Body of pancreas (tissue), 4 donors: ENCODE results near the gene PRKG1. TPM values are rescaled to one million over a fixed set of nuclear protein-coding genes. Genes with fewer than 3 reads are reported as not detected.

ENCODE experiments used
- ATAC-seq: fragments of 150-250 bp; one replicate; pipeline ENCODE4 v1.9.1; 2016
- DNase-seq, 4 donors: peaks; one replicate each; pipeline ENCODE4 v3.0.0-alpha.2; 2019
- H3K27ac ChIP-seq, 4 donors: fragments of 200-600 bp; sonication (generic); 1 replicate in 3 of 4; 2 replicates in 1 of 4; pipeline versions ENCODE4 v1.5.1 to v1.6.1; 2016 to 2019; ENCODE audit warnings: mild to moderate bottlenecking in 1 of 4, mixed read lengths in 1 of 4, moderate library complexity in 1 of 4
- H3K27me3 ChIP-seq, 2 donors: fragments of 200-600 bp; sonication (generic); one replicate each; pipeline ENCODE4 v1.6.0; 2016; ENCODE audit warnings: mild to moderate bottlenecking in 1 of 2
- H3K36me3 ChIP-seq, 2 donors: fragments of 200-600 bp; sonication (generic); replicated peaks in 1 of 2; 2 replicates each; pipeline ENCODE4 v1.5.1; 2016; ENCODE audit warnings: low read depth in 2 of 2; ENCODE audit not compliant: insufficient read depth in 1 of 2
- H3K4me1 ChIP-seq: fragments of 200-600 bp; sonication (generic); one replicate; pipeline ENCODE4 v1.6.0; 2016
- H3K4me3 ChIP-seq, 2 donors: fragments of 200-600 bp; sonication (generic); 1 replicate in 1 of 2; 2 replicates in 1 of 2; pipeline ENCODE4 v1.5.1; 2016 to 2019
- H3K9me3 ChIP-seq, 3 donors: fragments of 200-600 bp; sonication (generic); 1 replicate in 2 of 3; 2 replicates in 1 of 3; pipeline ENCODE4 v1.5.1; 2016
- POLR2A ChIP-seq, 3 donors: fragments of 450-650 bp; IDR thresholded peaks; one replicate each; pipeline ENCODE4 v1.6.1; 2016; ENCODE audit warnings: antibody characterized with exemption in 3 of 3, mild to moderate bottlenecking in 2 of 3
- WGBS, 2 donors: methylation state at CpG; one replicate each; pipeline ENCODE4 v1.1.5; 2017; 5-methylcytosine and 5-hydroxymethylcytosine counted together
- intact Hi-C: fragments of 100-400 bp; cut with DNase I; formaldehyde crosslinking; loops from one replicate; pipeline ENCODE4 v1.15.1; 2023
- total RNA-seq, 2 donors: library from RNA; depleted of rRNA; stranded (reverse); fragments of >200 nt; gene quantifications; one replicate each; pipeline ENCODE4 v1.1.0, GENCODE V29; 2016
- TF ChIP-seq, protein P1 (sequence below), 7 experiments: fragments of 450-650 bp in 4 of 7; fragments of 200-600 bp in 3 of 7; sonication (generic) in 3 of 7; IDR thresholded peaks; one replicate each; pipeline ENCODE4 v1.5.1; 2016 to 2019; ENCODE audit warnings: antibody characterized with exemption in 7 of 7

PRKG1 gene
- total RNA-seq, 2 donors from 2014 or later: 14.2 to 18.9 TPM

- H3K36me3 ChIP-seq: no peaks in the 10 kb centered on the region
- whole genome bisulfite sequencing, 2 donors: 83 to 89% methylated on average over 4 of the region's 4 CpGs
- H3K9me3 ChIP-seq: no peaks in the 10 kb centered on the region
- H3K4me1 ChIP-seq: no peaks in the 10 kb centered on the region
- TF ChIP-seq, protein P1, sequence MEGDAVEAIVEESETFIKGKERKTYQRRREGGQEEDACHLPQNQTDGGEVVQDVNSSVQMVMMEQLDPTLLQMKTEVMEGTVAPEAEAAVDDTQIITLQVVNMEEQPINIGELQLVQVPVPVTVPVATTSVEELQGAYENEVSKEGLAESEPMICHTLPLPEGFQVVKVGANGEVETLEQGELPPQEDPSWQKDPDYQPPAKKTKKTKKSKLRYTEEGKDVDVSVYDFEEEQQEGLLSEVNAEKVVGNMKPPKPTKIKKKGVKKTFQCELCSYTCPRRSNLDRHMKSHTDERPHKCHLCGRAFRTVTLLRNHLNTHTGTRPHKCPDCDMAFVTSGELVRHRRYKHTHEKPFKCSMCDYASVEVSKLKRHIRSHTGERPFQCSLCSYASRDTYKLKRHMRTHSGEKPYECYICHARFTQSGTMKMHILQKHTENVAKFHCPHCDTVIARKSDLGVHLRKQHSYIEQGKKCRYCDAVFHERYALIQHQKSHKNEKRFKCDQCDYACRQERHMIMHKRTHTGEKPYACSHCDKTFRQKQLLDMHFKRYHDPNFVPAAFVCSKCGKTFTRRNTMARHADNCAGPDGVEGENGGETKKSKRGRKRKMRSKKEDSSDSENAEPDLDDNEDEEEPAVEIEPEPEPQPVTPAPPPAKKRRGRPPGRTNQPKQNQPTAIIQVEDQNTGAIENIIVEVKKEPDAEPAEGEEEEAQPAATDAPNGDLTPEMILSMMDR (IDR thresholded peaks at IDR 0.05): no peak
- TF ChIP-seq POLR2A (IDR thresholded peaks at IDR 0.05): no peak
- no peak overlapping the region for H3K4me3 ChIP-seq
- intact Hi-C loops: no loop called here
- no peaks in the 10 kb centered on the region for H3K27me3 ChIP-seq
- DNase-seq: no peak
- no peak overlapping the region for H3K27ac ChIP-seq
- no peak for ATAC-seq
Measured at GRCh38 chr10:52106011-52106410, 1031.7 kb downstream of the PRKG1 start.

DNA sequence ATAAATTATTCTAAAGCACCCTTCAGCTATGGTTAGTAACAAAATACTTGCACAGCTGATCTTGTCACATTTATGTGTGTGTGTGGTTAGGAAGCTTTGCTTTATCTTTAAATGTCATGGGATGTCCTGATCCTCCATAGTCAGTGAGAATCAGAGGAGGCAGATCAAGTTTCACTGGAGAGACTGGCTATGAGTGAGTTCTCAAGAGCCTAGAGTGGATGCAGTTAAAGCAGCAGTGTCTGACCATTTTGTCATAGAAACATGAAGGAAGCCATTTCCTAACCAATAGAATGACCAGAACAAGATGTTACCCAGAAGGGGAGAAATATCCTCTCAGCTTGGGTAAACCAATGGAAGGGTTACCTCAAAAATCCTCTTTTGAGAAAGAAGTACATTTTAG, 1032.6 kb downstream of the PRKG1 start:
- intact Hi-C loops: no loop called here
- no peaks in the 10 kb centered on the region for H3K9me3 ChIP-seq

DNA sequence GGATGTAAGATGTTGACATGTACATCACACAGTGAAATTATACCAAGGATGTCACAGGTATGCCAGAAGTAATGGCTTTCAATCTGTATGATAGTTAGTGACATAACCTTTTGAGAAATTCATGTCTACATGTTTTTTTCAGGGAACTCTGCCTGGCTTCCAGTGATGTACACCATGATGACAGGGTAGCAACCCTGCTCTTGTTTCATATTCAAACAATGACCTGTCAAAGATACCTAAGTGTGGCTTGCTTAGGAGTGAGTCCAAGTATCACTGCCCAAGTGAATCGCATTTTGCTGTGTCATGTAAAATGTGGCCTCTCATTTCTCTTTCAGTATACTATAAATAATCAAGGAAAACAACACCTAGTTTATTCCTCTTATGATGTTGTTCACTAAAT, 1033.9 kb downstream of the PRKG1 start:
- TF ChIP-seq, protein P1 (IDR thresholded peaks at IDR 0.05): no peak
- no peak for TF ChIP-seq POLR2A (IDR thresholded peaks at IDR 0.05)
- DNase-seq (no peak), ATAC-seq (no peak)
- H3K4me1 ChIP-seq: no peaks in the 10 kb centered on the region
- H3K4me3 ChIP-seq: no peak overlapping the region
- intact Hi-C loops: no loop called here
- no peaks in the 10 kb centered on the region for H3K36me3 ChIP-seq
- H3K27me3 ChIP-seq: no peaks in the 10 kb centered on the region
- no peaks in the 10 kb centered on the region for H3K9me3 ChIP-seq
- H3K27ac ChIP-seq: no peak overlapping the region
- 31 to 55% methylated on average over 1 of the region's 1 CpG for WGBS, 2 donors

More for the DNA sequence above, 1032.6 kb downstream of the PRKG1 start:
- Histone ChIP-seq H3K27ac (no peak overlapping the region), H3K27me3 (no peaks in the 10 kb centered on the region), H3K4me1 (no peaks in the 10 kb centered on the region), H3K4me3 (no peak overlapping the region), H3K36me3 (no peaks in the 10 kb centered on the region)
- no peak for ATAC-seq
- TF ChIP-seq POLR2A (IDR thresholded peaks at IDR 0.05): no peak
- TF ChIP-seq, protein P1 (IDR thresholded peaks at IDR 0.05): no peak
- no peak for DNase-seq

- DNase-seq (no peak), ATAC-seq (no peak)
- Histone ChIP-seq H3K4me1 (no peaks in the 10 kb centered on the region), H3K4me3 (no peak overlapping the region), H3K36me3 (no peaks in the 10 kb centered on the region), H3K9me3 (no peaks in the 10 kb centered on the region), H3K27ac (no peak overlapping the region), H3K27me3 (no peaks in the 10 kb centered on the region)
- 81 to 83% methylated on average over 5 of the region's 5 CpGs for WGBS, 2 donors
- intact Hi-C loops: no loop called here
- no peak for TF ChIP-seq POLR2A (IDR thresholded peaks at IDR 0.05)
- TF ChIP-seq, protein P1 (IDR thresholded peaks at IDR 0.05): no peak
Measured at GRCh38 chr10:52110576-52110975, 1036.3 kb downstream of the PRKG1 start.

DNA sequence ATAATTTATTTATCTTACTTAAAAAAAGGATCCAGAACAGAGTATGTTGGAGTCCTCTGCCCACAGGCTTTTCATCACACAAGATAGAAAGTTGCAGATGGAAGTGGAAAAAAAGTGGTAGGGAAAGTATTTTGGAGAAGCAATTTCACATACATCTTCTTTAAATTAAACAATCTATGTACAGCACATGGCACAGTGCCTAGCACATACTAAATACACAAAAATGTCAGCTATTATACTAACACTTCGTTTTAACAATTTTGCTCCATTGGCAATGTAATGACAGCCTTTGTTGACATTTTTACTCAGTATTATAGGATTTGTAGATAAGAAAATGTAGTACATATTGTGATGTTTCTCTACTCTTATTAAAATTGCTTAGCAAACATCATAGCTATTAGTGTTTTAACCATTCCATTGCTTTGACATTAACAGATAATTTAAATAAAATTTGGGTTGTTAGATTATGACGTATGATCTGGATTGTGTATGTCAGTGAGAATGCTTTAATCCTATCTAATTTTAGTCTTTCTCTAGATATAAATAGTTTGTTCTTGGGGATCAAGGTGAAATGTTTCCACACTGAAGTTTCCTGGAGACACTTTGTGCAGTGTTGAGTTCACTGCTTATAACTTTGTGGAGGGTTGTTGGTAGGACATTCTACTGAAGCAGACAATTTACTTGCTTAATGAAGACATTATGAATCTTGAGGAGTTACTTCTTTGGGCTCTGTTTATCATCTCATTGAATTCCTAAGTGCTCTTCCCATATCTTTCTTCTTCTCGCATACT, 1037.0 kb downstream of the PRKG1 start:
- no peak for TF ChIP-seq POLR2A (IDR thresholded peaks at IDR 0.05)
- TF ChIP-seq, protein P1 (IDR thresholded peaks at IDR 0.05): no peak
- Histone ChIP-seq H3K9me3 (no peaks in the 10 kb centered on the region), H3K27ac (no peak overlapping the region), H3K36me3 (no peaks in the 10 kb centered on the region), H3K4me3 (no peak overlapping the region), H3K27me3 (no peaks in the 10 kb centered on the region), H3K4me1 (no peaks in the 10 kb centered on the region)
- intact Hi-C loops: no loop called here
- no peak for ATAC-seq
- WGBS, 2 donors: 38 to 49% methylated on average over 3 of the region's 3 CpGs
- no peak for DNase-seq
